Astrocyte (in vitro differentiated cells and primary cell): ENCODE data around the gene C14orf93. TPM values are rescaled to one million over a fixed set of nuclear protein-coding genes. Genes with fewer than 3 reads are reported as not detected.

ENCODE experiments used
- DNase-seq: peaks from one replicate; pipeline ENCODE4 v3.0.0-alpha.2; 2010; ENCODE audit warnings: low read depth
- FAIRE-seq: peaks from 2 replicates; lab custom pipeline; 2011; peaks lifted over from hg19 to GRCh38; lab: Jason Lieb, UNC
- H2AFZ ChIP-seq: 2 replicates; pipeline ENCODE4 v1.6.0; 2012; ENCODE audit warnings: low read depth, low read length, inconsistent platforms
- H3K27ac ChIP-seq: 2 replicates; pipeline ENCODE4 v1.5.1; 2011; ENCODE audit warnings: low read depth, low read length, inconsistent platforms
- H3K27me3 ChIP-seq: 2 replicates; pipeline ENCODE4 v1.6.0; 2011; ENCODE audit warnings: low read length, inconsistent platforms; ENCODE audit not compliant: insufficient read depth
- H3K36me3 ChIP-seq: 2 replicates; pipeline ENCODE4 v1.5.1; 2011; ENCODE audit warnings: low read length, inconsistent platforms; ENCODE audit not compliant: insufficient read depth
- H3K4me1 ChIP-seq: 2 replicates; pipeline ENCODE4 v1.5.1; 2011; ENCODE audit warnings: low read length, inconsistent platforms; ENCODE audit not compliant: insufficient read depth
- H3K4me2 ChIP-seq: 2 replicates; pipeline ENCODE4 v1.6.0; 2012; ENCODE audit warnings: low read length, inconsistent platforms
- H3K4me3 ChIP-seq: 2 replicates; pipeline ENCODE4 v1.5.1; 2011; ENCODE audit warnings: low read depth, mild to moderate bottlenecking, low read length, inconsistent platforms; ENCODE audit not compliant: insufficient read depth
- H3K79me2 ChIP-seq: 2 replicates; pipeline ENCODE4 v1.6.0; 2012; ENCODE audit warnings: mild to moderate bottlenecking, low read length, inconsistent platforms; ENCODE audit not compliant: insufficient read depth
- H3K9ac ChIP-seq: 2 replicates; pipeline ENCODE4 v1.6.0; 2012; ENCODE audit warnings: mild to moderate bottlenecking, low read length, inconsistent platforms
- H3K9me3 ChIP-seq: 2 replicates; pipeline ENCODE4 v1.5.1; 2012; ENCODE audit warnings: low read depth, mild to moderate bottlenecking, low read length, inconsistent platforms; ENCODE audit not compliant: insufficient read depth
- H4K20me1 ChIP-seq: 2 replicates; pipeline ENCODE4 v1.6.0; 2012; ENCODE audit warnings: low read length, inconsistent platforms; ENCODE audit not compliant: insufficient read depth
- H3K27ac Mint-ChIP-seq: one replicate; pipeline ENCODE4 v1.8.0; 2021; ENCODE audit warnings: mild to moderate bottlenecking, mixed read lengths; ENCODE audit not compliant: unreplicated experiment
- H3K27me3 Mint-ChIP-seq: one replicate; pipeline ENCODE4 v1.8.0; 2021; ENCODE audit warnings: low read depth, mixed read lengths; ENCODE audit not compliant: unreplicated experiment
- H3K36me3 Mint-ChIP-seq: one replicate; pipeline ENCODE4 v1.8.0; 2021; ENCODE audit warnings: low read depth, mixed read lengths; ENCODE audit not compliant: unreplicated experiment
- H3K4me1 Mint-ChIP-seq: one replicate; pipeline ENCODE4 v1.8.0; 2021; ENCODE audit warnings: low read depth, mixed read lengths; ENCODE audit not compliant: unreplicated experiment
- H3K4me3 Mint-ChIP-seq: one replicate; pipeline ENCODE4 v1.8.0; 2021; ENCODE audit warnings: mild to moderate bottlenecking, moderate library complexity, mixed read lengths; ENCODE audit not compliant: unreplicated experiment
- H3K9me3 Mint-ChIP-seq: one replicate; pipeline ENCODE4 v1.8.0; 2021; ENCODE audit warnings: mild to moderate bottlenecking, mixed read lengths; ENCODE audit not compliant: unreplicated experiment
- CTCF ChIP-seq: IDR thresholded peaks from 2 replicates; pipeline ENCODE4 v1.5.1; 2011; ENCODE audit warnings: low read depth, mild to moderate bottlenecking, inconsistent platforms, low read length, moderate library complexity; ENCODE audit not compliant: insufficient read depth
- EZH2 ChIP-seq: IDR thresholded peaks from 2 replicates; pipeline ENCODE4 v1.6.1; 2012; ENCODE audit warnings: mild to moderate bottlenecking, low read length, inconsistent platforms; ENCODE audit not compliant: insufficient read depth
- total RNA-seq: library from RNA; stranded (reverse); gene quantifications from 2 replicates; pipeline ENCODE4 v1.2.1, GENCODE V29; 2021

The C14orf93 gene
- total RNA-seq, 1 donor from 2014 or later, result 3.6 TPM

- FAIRE-seq (no peak), DNase-seq (no peak)
- Histone ChIP-seq H3K4me1 (peaks cover 16% of the 10 kb centered on the region), H3K9me3 (no peaks in the 10 kb centered on the region), H3K79me2 (no peaks in the 10 kb centered on the region), H3K4me3 (no peak overlapping the region), H3K9ac (no peak overlapping the region), H2AFZ (no peak overlapping the region), H3K4me2 (no peak overlapping the region), H3K27ac (no peak overlapping the region), H3K27me3 (no peaks in the 10 kb centered on the region), H3K36me3 (no peaks in the 10 kb centered on the region), H4K20me1 (no peaks in the 10 kb centered on the region)
- no peak overlapping the region for H3K4me3 Mint-ChIP-seq
- peaks cover 9% of the 10 kb centered on the region for H3K4me1 Mint-ChIP-seq
- peaks cover 12% of the 10 kb centered on the region for H3K36me3 Mint-ChIP-seq
- H3K27me3 Mint-ChIP-seq, result peaks cover 11% of the 10 kb centered on the region
- TF ChIP-seq CTCF (no peak), EZH2 (no peak)
- H3K9me3 Mint-ChIP-seq, result peaks cover 4% of the 10 kb centered on the region
- no peak overlapping the region for H3K27ac Mint-ChIP-seq
These were observed 35.7 kb upstream of the C14orf93 start for GRCh38 chr14:23045419-23046357.

GRCh38 chr14:23044840-23045239 lies 34.9 kb upstream of the C14orf93 start:
- H3K36me3 ChIP-seq, result no peaks in the 10 kb centered on the region
- peaks cover 4% of the 10 kb centered on the region for H3K9me3 Mint-ChIP-seq
- H3K9me3 ChIP-seq, result no peaks in the 10 kb centered on the region
- no peak overlapping the region for H3K4me3 Mint-ChIP-seq
- H4K20me1 ChIP-seq, result no peaks in the 10 kb centered on the region
- H3K4me2 ChIP-seq, result no peak overlapping the region
- peaks cover 12% of the 10 kb centered on the region for H3K36me3 Mint-ChIP-seq
- no peak overlapping the region for H3K4me3 ChIP-seq
- no peak overlapping the region for H3K9ac ChIP-seq
- H3K4me1 Mint-ChIP-seq, result peaks cover 9% of the 10 kb centered on the region
- FAIRE-seq, result no peak
- peaks cover 11% of the 10 kb centered on the region for H3K27me3 Mint-ChIP-seq
- H3K27ac Mint-ChIP-seq, result no peak overlapping the region
- H3K4me1 ChIP-seq, result peaks cover 16% of the 10 kb centered on the region
- no peaks in the 10 kb centered on the region for H3K79me2 ChIP-seq
- H3K27me3 ChIP-seq, result no peaks in the 10 kb centered on the region
- DNase-seq, result no peak
- H3K27ac ChIP-seq, result no peak overlapping the region
- TF ChIP-seq CTCF (no peak), EZH2 (no peak)
- no peak overlapping the region for H2AFZ ChIP-seq

DNA sequence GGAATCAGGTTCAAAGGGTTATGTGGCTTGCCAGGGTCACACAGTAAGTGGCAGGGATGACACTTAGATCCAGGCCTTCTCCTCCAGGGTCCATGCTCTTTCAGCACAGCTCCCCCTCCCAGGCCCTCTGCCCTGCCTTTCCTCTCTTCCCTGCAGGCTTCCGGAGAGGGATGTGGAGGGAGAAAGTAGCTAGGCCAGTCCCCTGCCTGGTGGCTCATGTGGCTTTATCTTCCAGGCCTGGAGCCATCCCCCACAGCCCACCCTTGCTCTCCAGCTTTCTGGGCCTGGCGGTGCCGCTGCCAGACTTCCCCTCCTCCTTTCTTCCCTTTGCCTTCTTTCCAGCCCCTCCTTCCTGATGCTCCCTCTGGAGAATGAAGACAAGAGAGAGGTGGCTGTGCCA lies 33.8 kb upstream of the C14orf93 start:
- TF ChIP-seq CTCF (no peak), EZH2 (no peak)
- Histone ChIP-seq H3K27ac (no peak overlapping the region), H3K4me1 (peaks cover 16% of the 10 kb centered on the region), H3K79me2 (no peaks in the 10 kb centered on the region), H3K36me3 (no peaks in the 10 kb centered on the region), H3K9ac (no peak overlapping the region), H3K9me3 (no peaks in the 10 kb centered on the region), H3K4me3 (no peak overlapping the region), H4K20me1 (no peaks in the 10 kb centered on the region), H3K4me2 (no peak overlapping the region), H2AFZ (no peak overlapping the region), H3K27me3 (no peaks in the 10 kb centered on the region)
- H3K27me3 Mint-ChIP-seq, result peaks cover 11% of the 10 kb centered on the region
- H3K36me3 Mint-ChIP-seq, result peaks cover 7% of the 10 kb centered on the region
- peaks cover 9% of the 10 kb centered on the region for H3K4me1 Mint-ChIP-seq
- no peak overlapping the region for H3K4me3 Mint-ChIP-seq
- FAIRE-seq, result no peak
- no peak for DNase-seq
- peaks cover 4% of the 10 kb centered on the region for H3K9me3 Mint-ChIP-seq
- H3K27ac Mint-ChIP-seq, result no peak overlapping the region
